Mesendoderm (in vitro differentiated cells): Measurements from ENCODE around the gene IZUMO2.

ENCODE experiments used
- DNase-seq: peaks from one replicate; pipeline ENCODE4 v3.0.0; 2013
- H2AK5ac ChIP-seq: 2 replicates; pipeline ENCODE4 v1.6.1; 2013; ENCODE audit warnings: low read length, inconsistent platforms
- H2BK120ac ChIP-seq: 2 replicates; pipeline ENCODE4 v1.6.1; 2013; ENCODE audit warnings: low read depth, mild to moderate bottlenecking, low read length, moderate library complexity, mixed read lengths
- H2BK15ac ChIP-seq: replicated peaks from 2 replicates; pipeline ENCODE4 v1.6.1; 2013; ENCODE audit warnings: low read depth, mild to moderate bottlenecking, moderate library complexity
- H2BK5ac ChIP-seq: 2 replicates; pipeline ENCODE4 v1.6.1; 2013; ENCODE audit warnings: low read length, inconsistent platforms
- H3K18ac ChIP-seq: 2 replicates; pipeline ENCODE4 v1.6.1; 2013; ENCODE audit warnings: mild to moderate bottlenecking, low read length, mixed read lengths
- H3K23ac ChIP-seq: one replicate; pipeline ENCODE4 v1.6.1; 2013; ENCODE audit warnings: low read length
- H3K27ac ChIP-seq: 2 replicates; pipeline ENCODE4 v1.5.1; 2013; ENCODE audit warnings: low read depth, mild to moderate bottlenecking, inconsistent platforms, low read length, moderate library complexity
- H3K27me3 ChIP-seq: 2 replicates; pipeline ENCODE4 v1.6.1; 2013; ENCODE audit warnings: low read length, control low read depth, mild to moderate bottlenecking, inconsistent platforms; ENCODE audit not compliant: insufficient read depth, poor library complexity
- H3K36me3 ChIP-seq: 2 replicates; pipeline ENCODE4 v1.6.1; 2013; ENCODE audit warnings: low read length, inconsistent platforms; ENCODE audit not compliant: control insufficient read depth, insufficient read depth
- H3K4ac ChIP-seq: one replicate; pipeline ENCODE4 v1.6.1; 2013; ENCODE audit warnings: low read depth, mild to moderate bottlenecking, low read length, moderate library complexity
- H3K4me1 ChIP-seq: 2 replicates; pipeline ENCODE4 v1.6.1; 2013; ENCODE audit warnings: low read depth, low read length, inconsistent platforms; ENCODE audit not compliant: control insufficient read depth
- H3K4me2 ChIP-seq: 2 replicates; pipeline ENCODE4 v1.6.1; 2013; ENCODE audit warnings: low read length
- H3K4me3 ChIP-seq: 2 replicates; pipeline ENCODE4 v1.5.1; 2013; ENCODE audit warnings: mild to moderate bottlenecking, low read length
- H3K56ac ChIP-seq: one replicate; pipeline ENCODE4 v1.6.1; 2013; ENCODE audit warnings: low read length
- H3K79me1 ChIP-seq: 2 replicates; pipeline ENCODE4 v1.6.1; 2013; ENCODE audit warnings: low read length, inconsistent platforms
- H3K79me2 ChIP-seq: 2 replicates; pipeline ENCODE4 v1.6.1; 2013; ENCODE audit warnings: mild to moderate bottlenecking, low read length; ENCODE audit not compliant: control insufficient read depth, insufficient read depth
- H3K9ac ChIP-seq: 2 replicates; pipeline ENCODE4 v1.6.1; 2013; ENCODE audit warnings: low read length, inconsistent platforms
- H4K5ac ChIP-seq: one replicate; pipeline ENCODE4 v1.6.1; 2013; ENCODE audit warnings: low read length
- H4K8ac ChIP-seq: one replicate; pipeline ENCODE4 v1.6.1; 2013; ENCODE audit warnings: low read depth, mild to moderate bottlenecking, control low read depth, low read length, moderate library complexity
- WGBS: extraction: QIAGEN DNeasy Blood & Tissue Kit; methylation state at CpG from one replicate; pipeline ENCODE4 v1.1.7; 2013; ENCODE audit warnings: low lambda C conversion rate, missing lambda C conversion rate; ENCODE audit not compliant: insufficient coverage; ENCODE audit errors: extremely low coverage; 5-methylcytosine and 5-hydroxymethylcytosine counted together

Gene IZUMO2

GRCh38 chr19:50192463-50193211 lies 29.6 kb upstream of the IZUMO2 start:
- Histone ChIP-seq H3K4me2 (no peak overlapping the region), H3K4me1 (no peaks in the 10 kb centered on the region), H3K79me1 (no peaks in the 10 kb centered on the region), H4K8ac (no peak overlapping the region), H3K79me2 (no peaks in the 10 kb centered on the region), H2BK5ac (no peak overlapping the region), H3K36me3 (no peaks in the 10 kb centered on the region), H4K5ac (no peak overlapping the region), H3K18ac (no peak overlapping the region), H3K56ac (no peak overlapping the region), H3K23ac (no peak overlapping the region), H2BK120ac (no peak overlapping the region), H2AK5ac (no peak overlapping the region), H3K4me3 (no peak overlapping the region), H3K27me3 (no peaks in the 10 kb centered on the region), H3K27ac (no peak overlapping the region), H2BK15ac (no peak overlapping the region), H3K4ac (no peak overlapping the region), H3K9ac (no peak overlapping the region)
- WGBS = no CpG with 5 or more reads among the region's 13 CpGs
- no peak for DNase-seq

GRCh38 chr19:50191216-50191615 lies 28.1 kb upstream of the IZUMO2 start:
- H3K9ac ChIP-seq = no peak overlapping the region
- H3K36me3 ChIP-seq = no peaks in the 10 kb centered on the region
- no peak overlapping the region for H3K4me2 ChIP-seq
- no peaks in the 10 kb centered on the region for H3K27me3 ChIP-seq
- H3K4me1 ChIP-seq = no peaks in the 10 kb centered on the region
- no CpG with 5 or more reads among the region's 4 CpGs for WGBS
- no peaks in the 10 kb centered on the region for H3K79me2 ChIP-seq
- H3K4ac ChIP-seq = no peak overlapping the region
- H3K27ac ChIP-seq = no peak overlapping the region
- no peak overlapping the region for H4K5ac ChIP-seq
- H3K79me1 ChIP-seq = no peaks in the 10 kb centered on the region
- H4K8ac ChIP-seq = no peak overlapping the region
- H3K18ac ChIP-seq = no peak overlapping the region
- no peak overlapping the region for H2AK5ac ChIP-seq
- no peak overlapping the region for H2BK120ac ChIP-seq
- H3K56ac ChIP-seq = no peak overlapping the region
- DNase-seq = no peak
- no peak overlapping the region for H3K4me3 ChIP-seq
- H3K23ac ChIP-seq = no peak overlapping the region
- H2BK15ac ChIP-seq = no peak overlapping the region
- H2BK5ac ChIP-seq = no peak overlapping the region

GRCh38 chr19:50190439-50190891 lies 27.4 kb upstream of the IZUMO2 start:
- no peak overlapping the region for H2BK5ac ChIP-seq
- H3K4me1 ChIP-seq = no peaks in the 10 kb centered on the region
- no peak overlapping the region for H2AK5ac ChIP-seq
- H4K8ac ChIP-seq = no peak overlapping the region
- no peak overlapping the region for H3K23ac ChIP-seq
- H3K56ac ChIP-seq = no peak overlapping the region
- H3K27ac ChIP-seq = no peak overlapping the region
- H3K27me3 ChIP-seq = no peaks in the 10 kb centered on the region
- no peak overlapping the region for H2BK120ac ChIP-seq
- no peak overlapping the region for H4K5ac ChIP-seq
- H3K79me2 ChIP-seq = no peaks in the 10 kb centered on the region
- H3K4me2 ChIP-seq = no peak overlapping the region
- no peaks in the 10 kb centered on the region for H3K36me3 ChIP-seq
- H2BK15ac ChIP-seq = no peak overlapping the region
- H3K18ac ChIP-seq = no peak overlapping the region
- H3K4me3 ChIP-seq = no peak overlapping the region
- WGBS = no CpG with 5 or more reads among the region's 8 CpGs
- no peak overlapping the region for H3K4ac ChIP-seq
- no peaks in the 10 kb centered on the region for H3K79me1 ChIP-seq
- H3K9ac ChIP-seq = no peak overlapping the region
- DNase-seq = no peak

- Histone ChIP-seq H3K4me3 (no peak overlapping the region), H3K79me2 (no peaks in the 10 kb centered on the region), H3K56ac (no peak overlapping the region), H3K27me3 (no peaks in the 10 kb centered on the region), H3K27ac (no peak overlapping the region), H2BK120ac (no peak overlapping the region), H3K4me2 (no peak overlapping the region), H3K4ac (no peak overlapping the region), H3K4me1 (no peaks in the 10 kb centered on the region), H2AK5ac (no peak overlapping the region), H3K9ac (no peak overlapping the region), H3K79me1 (no peaks in the 10 kb centered on the region), H2BK5ac (no peak overlapping the region), H2BK15ac (no peak overlapping the region), H3K18ac (no peak overlapping the region), H3K23ac (no peak overlapping the region), H3K36me3 (no peaks in the 10 kb centered on the region), H4K5ac (no peak overlapping the region), H4K8ac (no peak overlapping the region)
- DNase-seq = no peak
- WGBS = no CpG with 5 or more reads among the region's 8 CpGs
Measured at GRCh38 chr19:50189331-50189730, 26.2 kb upstream of the IZUMO2 start.

- Histone ChIP-seq H3K4me2 (no peak overlapping the region), H3K56ac (no peak overlapping the region), H3K4ac (no peak overlapping the region), H4K5ac (no peak overlapping the region), H3K79me1 (no peaks in the 10 kb centered on the region), H3K79me2 (no peaks in the 10 kb centered on the region), H3K27ac (no peak overlapping the region), H3K23ac (no peak overlapping the region), H2BK15ac (no peak overlapping the region), H3K9ac (no peak overlapping the region), H2BK120ac (no peak overlapping the region), H4K8ac (no peak overlapping the region), H2AK5ac (no peak overlapping the region), H3K4me1 (no peaks in the 10 kb centered on the region), H3K18ac (no peak overlapping the region), H2BK5ac (no peak overlapping the region), H3K36me3 (no peaks in the 10 kb centered on the region), H3K27me3 (no peaks in the 10 kb centered on the region), H3K4me3 (no peak overlapping the region)
- DNase-seq = no peak
- WGBS = no CpG with 5 or more reads among the region's 13 CpGs
Measured at GRCh38 chr19:50187937-50188336, 24.9 kb upstream of the IZUMO2 start.

GRCh38 chr19:50184196-50184595 lies 21.1 kb upstream of the IZUMO2 start:
- H3K56ac ChIP-seq = no peak overlapping the region
- H3K27ac ChIP-seq = no peak overlapping the region
- no peaks in the 10 kb centered on the region for H3K27me3 ChIP-seq
- H3K18ac ChIP-seq = no peak overlapping the region
- H3K4me2 ChIP-seq = no peak overlapping the region
- no peak overlapping the region for H4K8ac ChIP-seq
- no peak overlapping the region for H2BK120ac ChIP-seq
- DNase-seq = no peak
- H3K23ac ChIP-seq = no peak overlapping the region
- H2AK5ac ChIP-seq = no peak overlapping the region
- H3K36me3 ChIP-seq = no peaks in the 10 kb centered on the region
- H3K79me1 ChIP-seq = no peaks in the 10 kb centered on the region
- no peak overlapping the region for H4K5ac ChIP-seq
- no peak overlapping the region for H2BK5ac ChIP-seq
- no peaks in the 10 kb centered on the region for H3K79me2 ChIP-seq
- H3K4me3 ChIP-seq = no peak overlapping the region
- no peak overlapping the region for H2BK15ac ChIP-seq
- no CpG with 5 or more reads among the region's 1 CpG for WGBS
- H3K9ac ChIP-seq = no peak overlapping the region
- H3K4ac ChIP-seq = no peak overlapping the region
- no peaks in the 10 kb centered on the region for H3K4me1 ChIP-seq
